ENCODE measurements around the gene ZBTB43. TPM values are rescaled to one million over a fixed set of nuclear protein-coding genes. Genes with fewer than 3 reads are reported as not detected.

The ZBTB43 gene
- total RNA-seq, 4 donors from 2014 or later, result 9.9 to 15.2 (median 12.7) TPM

GRCh38 chr9:126877418-126877817 is 72.6 kb downstream of the ZBTB43 start:
- TF ChIP-seq, protein P1, sequence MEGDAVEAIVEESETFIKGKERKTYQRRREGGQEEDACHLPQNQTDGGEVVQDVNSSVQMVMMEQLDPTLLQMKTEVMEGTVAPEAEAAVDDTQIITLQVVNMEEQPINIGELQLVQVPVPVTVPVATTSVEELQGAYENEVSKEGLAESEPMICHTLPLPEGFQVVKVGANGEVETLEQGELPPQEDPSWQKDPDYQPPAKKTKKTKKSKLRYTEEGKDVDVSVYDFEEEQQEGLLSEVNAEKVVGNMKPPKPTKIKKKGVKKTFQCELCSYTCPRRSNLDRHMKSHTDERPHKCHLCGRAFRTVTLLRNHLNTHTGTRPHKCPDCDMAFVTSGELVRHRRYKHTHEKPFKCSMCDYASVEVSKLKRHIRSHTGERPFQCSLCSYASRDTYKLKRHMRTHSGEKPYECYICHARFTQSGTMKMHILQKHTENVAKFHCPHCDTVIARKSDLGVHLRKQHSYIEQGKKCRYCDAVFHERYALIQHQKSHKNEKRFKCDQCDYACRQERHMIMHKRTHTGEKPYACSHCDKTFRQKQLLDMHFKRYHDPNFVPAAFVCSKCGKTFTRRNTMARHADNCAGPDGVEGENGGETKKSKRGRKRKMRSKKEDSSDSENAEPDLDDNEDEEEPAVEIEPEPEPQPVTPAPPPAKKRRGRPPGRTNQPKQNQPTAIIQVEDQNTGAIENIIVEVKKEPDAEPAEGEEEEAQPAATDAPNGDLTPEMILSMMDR (IDR thresholded peaks at IDR 0.05; ENCODE audit: low read depth), result no peak

- TF ChIP-seq, protein P1 (IDR thresholded peaks at IDR 0.05; ENCODE audit: low read depth), result no peak
These were observed 74.4 kb downstream of the ZBTB43 start for GRCh38 chr9:126879288-126879687.

GRCh38 chr9:126880226-126880946 is 75.5 kb downstream of the ZBTB43 start:
- TF ChIP-seq, protein P1 (IDR thresholded peaks at IDR 0.05; ENCODE audit: low read depth), result no peak

GRCh38 chr9:126880947-126881332 is 76.1 kb downstream of the ZBTB43 start:
- TF ChIP-seq, protein P1 (IDR thresholded peaks at IDR 0.05; ENCODE audit: low read depth), result no peak

DNA sequence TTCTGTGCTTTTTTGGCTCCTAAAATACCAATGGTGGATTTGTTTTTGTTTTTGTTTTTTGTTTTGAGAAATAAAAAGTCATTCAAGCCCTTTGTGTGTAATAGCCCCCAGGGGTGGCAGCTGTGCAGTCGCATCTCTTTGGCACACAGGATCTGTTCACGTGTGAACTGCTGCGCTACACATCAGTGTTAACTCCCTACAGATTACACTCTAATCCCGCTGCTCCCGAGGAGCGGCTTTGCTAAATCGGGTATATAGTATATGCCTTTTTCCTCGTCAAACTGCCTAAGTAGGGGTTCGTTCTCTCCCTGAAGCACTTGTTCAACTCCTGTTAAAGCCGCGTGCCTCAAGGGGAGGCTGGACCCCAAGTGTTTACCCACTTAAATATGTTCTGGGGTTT is 77.9 kb downstream of the ZBTB43 start:
- TF ChIP-seq, protein P1 (IDR thresholded peaks at IDR 0.05; ENCODE audit: low read depth), result no peak

DNA sequence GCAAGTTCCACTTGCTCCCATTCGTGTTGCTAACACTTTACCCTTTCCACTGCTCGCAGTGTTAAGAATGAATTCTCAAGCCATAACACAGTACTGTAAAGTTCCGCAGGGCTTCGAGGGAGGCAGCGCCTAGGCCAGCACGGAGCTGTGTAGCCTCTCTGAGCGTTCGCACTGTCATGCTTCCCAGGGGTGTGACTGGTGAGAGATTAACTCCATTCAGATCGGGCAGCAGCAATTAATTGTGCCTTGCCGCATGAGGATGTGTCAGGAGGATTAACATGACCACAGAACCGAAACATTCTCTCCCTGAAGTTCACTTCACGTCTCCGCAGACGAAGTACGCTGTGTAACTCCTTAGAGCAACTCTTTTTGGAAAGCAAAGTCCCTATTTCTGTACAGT is 78.8 kb downstream of the ZBTB43 start:
- TF ChIP-seq, protein P1 (IDR thresholded peaks at IDR 0.05; ENCODE audit: low read depth), result no peak

- TF ChIP-seq, protein P1 (IDR thresholded peaks at IDR 0.05; ENCODE audit: low read depth), result no peak
These were observed 80.3 kb downstream of the ZBTB43 start for GRCh38 chr9:126885131-126885641.
